GM23338 (cell line): ENCODE results near the gene EXOC6B. TPM values are rescaled to one million over a fixed set of nuclear protein-coding genes. Genes with fewer than 3 reads are reported as not detected.

Experiments
- ATAC-seq: fragments of 200-7000 bp; cut with Tn5 transposase; 3 replicates; pipeline ENCODE4 v1.9.1; 2020
- DNase-seq: peaks from one replicate; pipeline ENCODE4 v3.0.0-alpha.2; 2015; ENCODE audit warnings: low spot score
- H2AFZ ChIP-seq: fragments of 200-600 bp; sonication (generic); 2 replicates; pipeline ENCODE4 v1.8.0; 2016; ENCODE audit warnings: antibody characterized with exemption, mild to moderate bottlenecking, moderate library complexity
- H3F3A ChIP-seq: fragments of 200-600 bp; sonication (generic); replicated peaks from 2 replicates; pipeline ENCODE4 v1.8.0; 2017; ENCODE audit warnings: antibody characterized with exemption, mixed run types, low read depth
- H3K27ac ChIP-seq: fragments of 200-600 bp; sonication (generic); 2 replicates; pipeline ENCODE4 v1.6.1; 2016; ENCODE audit warnings: low read depth
- H3K27me3 ChIP-seq: fragments of 200-600 bp; sonication (generic); 2 replicates; pipeline ENCODE4 v1.8.0; 2016; ENCODE audit warnings: mild to moderate bottlenecking, mixed run types, moderate library complexity; ENCODE audit not compliant: insufficient read depth
- H3K36me3 ChIP-seq: fragments of 200-600 bp; sonication (generic); 2 replicates; pipeline ENCODE4 v1.8.0; 2016; ENCODE audit warnings: mild to moderate bottlenecking; ENCODE audit not compliant: insufficient read depth
- H3K4me1 ChIP-seq: fragments of 200-600 bp; sonication (generic); 2 replicates; pipeline ENCODE4 v1.8.0; 2016; ENCODE audit warnings: mild to moderate bottlenecking, moderate library complexity; ENCODE audit not compliant: insufficient read depth
- H3K4me2 ChIP-seq: fragments of 200-600 bp; sonication (generic); 2 replicates; pipeline ENCODE4 v1.7.1; 2017; ENCODE audit warnings: mixed run types
- H3K4me3 ChIP-seq: fragments of 200-600 bp; sonication (generic); 2 replicates; pipeline ENCODE4 v1.6.1; 2016; ENCODE audit warnings: mixed run types
- H3K79me2 ChIP-seq: fragments of 200-600 bp; sonication (generic); replicated peaks from 2 replicates; pipeline ENCODE4 v1.8.0; 2017; ENCODE audit warnings: mild to moderate bottlenecking; ENCODE audit not compliant: insufficient read depth
- H3K9me2 ChIP-seq: fragments of 200-600 bp; sonication (generic); 2 replicates; pipeline ENCODE4 v1.8.0; 2017; ENCODE audit not compliant: insufficient read depth
- H4K20me1 ChIP-seq: fragments of 200-600 bp; sonication (generic); replicated peaks from 2 replicates; pipeline ENCODE4 v1.8.0; 2017; ENCODE audit warnings: mild to moderate bottlenecking; ENCODE audit not compliant: insufficient read depth
- H3K27ac Mint-ChIP-seq: 2 replicates; pipeline ENCODE4 v1.8.0; 2020; ENCODE audit warnings: inconsistent platforms, mild to moderate bottlenecking, moderate library complexity, mixed read lengths
- H3K27me3 Mint-ChIP-seq: 3 replicates; pipeline ENCODE4 v1.8.0; 2022; ENCODE audit warnings: low read depth, mild to moderate bottlenecking, moderate library complexity, mixed read lengths, inconsistent platforms; ENCODE audit not compliant: insufficient read depth, poor library complexity
- H3K36me3 Mint-ChIP-seq: 3 replicates; pipeline ENCODE4 v1.8.0; 2021; ENCODE audit warnings: low read depth, mild to moderate bottlenecking, inconsistent platforms, moderate library complexity, mixed read lengths
- H3K4me1 Mint-ChIP-seq: 3 replicates; pipeline ENCODE4 v1.8.0; 2020; ENCODE audit warnings: mild to moderate bottlenecking, inconsistent platforms, mixed read lengths
- H3K4me3 Mint-ChIP-seq: 3 replicates; pipeline ENCODE4 v1.8.0; 2021; ENCODE audit warnings: moderate library complexity, mild to moderate bottlenecking, inconsistent platforms, mixed read lengths
- H3K9me3 Mint-ChIP-seq: 3 replicates; pipeline ENCODE4 v1.8.0; 2020; ENCODE audit warnings: moderate library complexity, mild to moderate bottlenecking, inconsistent platforms, mixed read lengths
- EZH2 ChIP-seq: fragments of 200-600 bp; sonication (generic); IDR thresholded peaks from one replicate; pipeline ENCODE4 v1.8.0; 2017; ENCODE audit warnings: antibody characterized with exemption, mild to moderate bottlenecking, low read depth; ENCODE audit not compliant: unreplicated experiment
- JUNB ChIP-seq: IDR thresholded peaks from one replicate; pipeline ENCODE4 v1.6.1; 2016; ENCODE audit warnings: antibody characterized with exemption; ENCODE audit not compliant: unreplicated experiment
- NANOG ChIP-seq: IDR thresholded peaks from 2 replicates; pipeline ENCODE4 v1.6.1; 2016; ENCODE audit warnings: antibody characterized with exemption, borderline replicate concordance
- polyA plus RNA-seq: library from polyadenylated mRNA; unstranded; fragments of >200 nt; fragmentation: Nextera tagmentation; extraction: Ambion mirVana; gene quantifications from 2 replicates; pipeline ENCODE4 v1.2.1, GENCODE V29; 2016
- total RNA-seq: library from RNA; depleted of rRNA; stranded (reverse); fragments of >200 nt; shearing (Covaris generic); gene quantifications from 2 replicates; pipeline ENCODE4 v1.2.3, GENCODE V29; 2014
- TF ChIP-seq, protein P1 (sequence below): fragments of 250-450 bp; sonication (Bioruptor Pico); IDR thresholded peaks from 2 replicates; pipeline ENCODE4 v1.5.0; 2020; ENCODE audit warnings: mild to moderate bottlenecking, moderate library complexity

EXOC6B gene
- total and polyA plus RNA-seq, 2 experiments from 2014 or later = 7.2 to 45.9 TPM

DNA sequence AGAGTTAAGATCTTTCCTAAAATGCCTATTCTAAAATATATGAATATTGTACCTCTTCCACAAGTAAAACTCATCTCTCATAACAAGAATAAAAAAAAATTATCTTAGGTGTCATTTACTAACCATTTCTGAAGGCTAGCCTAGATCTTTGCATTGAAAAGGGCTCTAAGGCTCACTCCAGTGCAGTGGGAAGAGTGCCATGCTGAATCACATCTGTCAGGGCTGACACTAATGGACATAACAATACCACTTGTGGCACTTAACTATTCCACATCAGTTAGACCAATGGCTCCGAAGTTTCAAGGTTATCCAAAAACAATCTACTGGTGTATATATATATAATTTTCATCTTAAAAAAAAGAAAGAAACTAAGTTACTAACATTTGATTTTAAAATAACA is 130.2 kb downstream of the EXOC6B start (continued):
- TF ChIP-seq, protein P1, sequence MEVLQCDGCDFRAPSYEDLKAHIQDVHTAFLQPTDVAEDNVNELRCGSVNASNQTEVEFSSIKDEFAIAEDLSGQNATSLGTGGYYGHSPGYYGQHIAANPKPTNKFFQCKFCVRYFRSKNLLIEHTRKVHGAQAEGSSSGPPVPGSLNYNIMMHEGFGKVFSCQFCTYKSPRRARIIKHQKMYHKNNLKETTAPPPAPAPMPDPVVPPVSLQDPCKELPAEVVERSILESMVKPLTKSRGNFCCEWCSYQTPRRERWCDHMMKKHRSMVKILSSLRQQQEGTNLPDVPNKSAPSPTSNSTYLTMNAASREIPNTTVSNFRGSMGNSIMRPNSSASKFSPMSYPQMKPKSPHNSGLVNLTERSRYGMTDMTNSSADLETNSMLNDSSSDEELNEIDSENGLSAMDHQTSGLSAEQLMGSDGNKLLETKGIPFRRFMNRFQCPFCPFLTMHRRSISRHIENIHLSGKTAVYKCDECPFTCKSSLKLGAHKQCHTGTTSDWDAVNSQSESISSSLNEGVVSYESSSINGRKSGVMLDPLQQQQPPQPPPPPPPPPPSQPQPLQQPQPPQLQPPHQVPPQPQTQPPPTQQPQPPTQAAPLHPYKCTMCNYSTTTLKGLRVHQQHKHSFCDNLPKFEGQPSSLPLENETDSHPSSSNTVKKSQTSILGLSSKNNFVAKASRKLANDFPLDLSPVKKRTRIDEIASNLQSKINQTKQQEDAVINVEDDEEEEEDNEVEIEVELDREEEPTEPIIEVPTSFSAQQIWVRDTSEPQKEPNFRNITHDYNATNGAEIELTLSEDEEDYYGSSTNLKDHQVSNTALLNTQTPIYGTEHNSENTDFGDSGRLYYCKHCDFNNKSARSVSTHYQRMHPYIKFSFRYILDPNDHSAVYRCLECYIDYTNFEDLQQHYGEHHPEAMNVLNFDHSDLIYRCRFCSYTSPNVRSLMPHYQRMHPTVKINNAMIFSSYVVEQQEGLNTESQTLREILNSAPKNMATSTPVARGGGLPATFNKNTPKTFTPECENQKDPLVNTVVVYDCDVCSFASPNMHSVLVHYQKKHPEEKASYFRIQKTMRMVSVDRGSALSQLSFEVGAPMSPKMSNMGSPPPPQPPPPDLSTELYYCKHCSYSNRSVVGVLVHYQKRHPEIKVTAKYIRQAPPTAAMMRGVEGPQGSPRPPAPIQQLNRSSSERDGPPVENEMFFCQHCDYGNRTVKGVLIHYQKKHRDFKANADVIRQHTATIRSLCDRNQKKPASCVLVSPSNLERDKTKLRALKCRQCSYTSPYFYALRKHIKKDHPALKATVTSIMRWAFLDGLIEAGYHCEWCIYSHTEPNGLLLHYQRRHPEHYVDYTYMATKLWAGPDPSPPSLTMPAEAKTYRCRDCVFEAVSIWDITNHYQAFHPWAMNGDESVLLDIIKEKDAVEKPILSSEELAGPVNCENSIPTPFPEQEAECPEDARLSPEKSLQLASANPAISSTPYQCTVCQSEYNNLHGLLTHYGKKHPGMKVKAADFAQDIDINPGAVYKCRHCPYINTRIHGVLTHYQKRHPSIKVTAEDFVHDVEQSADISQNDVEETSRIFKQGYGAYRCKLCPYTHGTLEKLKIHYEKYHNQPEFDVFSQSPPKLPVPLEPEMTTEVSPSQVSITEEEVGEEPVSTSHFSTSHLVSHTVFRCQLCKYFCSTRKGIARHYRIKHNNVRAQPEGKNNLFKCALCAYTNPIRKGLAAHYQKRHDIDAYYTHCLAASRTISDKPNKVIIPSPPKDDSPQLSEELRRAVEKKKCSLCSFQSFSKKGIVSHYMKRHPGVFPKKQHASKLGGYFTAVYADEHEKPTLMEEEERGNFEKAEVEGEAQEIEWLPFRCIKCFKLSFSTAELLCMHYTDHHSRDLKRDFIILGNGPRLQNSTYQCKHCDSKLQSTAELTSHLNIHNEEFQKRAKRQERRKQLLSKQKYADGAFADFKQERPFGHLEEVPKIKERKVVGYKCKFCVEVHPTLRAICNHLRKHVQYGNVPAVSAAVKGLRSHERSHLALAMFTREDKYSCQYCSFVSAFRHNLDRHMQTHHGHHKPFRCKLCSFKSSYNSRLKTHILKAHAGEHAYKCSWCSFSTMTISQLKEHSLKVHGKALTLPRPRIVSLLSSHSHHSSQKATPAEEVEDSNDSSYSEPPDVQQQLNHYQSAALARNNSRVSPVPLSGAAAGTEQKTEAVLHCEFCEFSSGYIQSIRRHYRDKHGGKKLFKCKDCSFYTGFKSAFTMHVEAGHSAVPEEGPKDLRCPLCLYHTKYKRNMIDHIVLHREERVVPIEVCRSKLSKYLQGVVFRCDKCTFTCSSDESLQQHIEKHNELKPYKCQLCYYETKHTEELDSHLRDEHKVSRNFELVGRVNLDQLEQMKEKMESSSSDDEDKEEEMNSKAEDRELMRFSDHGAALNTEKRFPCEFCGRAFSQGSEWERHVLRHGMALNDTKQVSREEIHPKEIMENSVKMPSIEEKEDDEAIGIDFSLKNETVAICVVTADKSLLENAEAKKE (CRISPR knock-in tag) = no peak

DNA sequence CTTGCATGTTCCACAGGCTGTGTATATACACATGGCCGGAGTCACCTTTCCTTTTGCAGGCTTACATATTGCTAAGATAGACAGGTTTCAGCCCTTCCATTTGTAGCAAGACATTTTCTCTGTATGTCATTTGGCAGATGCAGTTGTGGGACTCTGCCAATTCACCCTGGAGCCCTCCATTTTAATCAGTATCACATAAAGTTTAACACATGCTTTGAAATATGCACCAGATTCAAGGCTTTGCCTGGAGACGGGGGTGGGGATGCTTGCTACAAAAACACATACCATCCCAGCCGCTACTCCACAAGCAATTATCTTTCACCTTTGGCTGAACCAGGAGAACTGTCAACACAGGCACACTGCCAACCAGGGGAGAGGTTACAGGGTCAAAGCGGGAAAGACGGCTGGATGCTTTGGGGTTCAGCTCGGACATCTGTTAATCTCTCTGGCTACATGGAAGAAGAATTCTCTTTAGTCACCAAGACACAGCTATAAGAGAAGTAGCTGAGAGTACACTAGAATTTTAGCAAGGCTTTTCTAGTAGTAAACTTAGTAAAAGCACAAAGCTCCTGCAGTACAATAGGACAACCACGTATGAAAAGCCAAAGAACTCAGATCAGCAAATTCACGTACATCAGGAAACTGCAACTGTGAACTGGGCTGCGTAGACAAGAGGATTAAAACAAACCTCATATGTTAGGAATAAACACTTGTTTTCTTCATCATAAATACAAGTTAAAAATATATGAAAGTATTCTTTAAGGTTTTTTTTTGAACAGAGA is 130.9 kb downstream of the EXOC6B start:
- peak overlapping the region; percentile 9; the same call in 1 of the 2 replicates for H3K4me2 ChIP-seq
- no peak overlapping the region for H3K27ac Mint-ChIP-seq
- no peak for TF ChIP-seq EZH2
- TF ChIP-seq, protein P1 (CRISPR knock-in tag) = no peak
- TF ChIP-seq NANOG = no peak
- no peak for TF ChIP-seq JUNB

More for the DNA sequence above, 130.9 kb downstream of the EXOC6B start:
- Mint-ChIP-seq H3K36me3 (no peaks in the 10 kb centered on the region), H3K4me1 (peaks cover 13% of the 10 kb centered on the region), H3K4me3 (no peak overlapping the region), H3K27me3 (peaks cover 2% of the 10 kb centered on the region), H3K9me3 (no peaks in the 10 kb centered on the region)
- no peaks in the 10 kb centered on the region for H3F3A ChIP-seq
- ATAC-seq (peak; percentile 72), DNase-seq (peak; percentile 15)
- H3K36me3 ChIP-seq = no peaks in the 10 kb centered on the region
- H3K9me2 ChIP-seq = no peaks in the 10 kb centered on the region
- H3K4me3 ChIP-seq = no peak overlapping the region
- no peak overlapping the region for H3K27ac ChIP-seq
- peaks cover 14% of the 10 kb centered on the region for H3K4me1 ChIP-seq
- no peak overlapping the region for H2AFZ ChIP-seq
- H3K27me3 ChIP-seq = no peaks in the 10 kb centered on the region
- H4K20me1 ChIP-seq = no peaks in the 10 kb centered on the region
- H3K79me2 ChIP-seq = no peaks in the 10 kb centered on the region
